Measurements from ENCODE around the gene CECR2. TPM values are rescaled to one million over a fixed set of nuclear protein-coding genes. Genes with fewer than 3 reads are reported as not detected.
A peak's percentile ranks its signal among the peaks of the same experiment; 100 is the strongest.

The CECR2 gene
- total RNA-seq, 1 donor = not detected

- H3K4me3 ChIP-seq (ENCODE audit: low read depth, low read length) = no peak overlapping the region
- DNase-seq (ENCODE audit: low read depth) = no peak
- no peak for TF ChIP-seq CTCF (IDR thresholded peaks at IDR 0.05; ENCODE audit: insufficient read depth, low read depth, low read length)
Observed at GRCh38 chr22:17491090-17491640, 121.9 kb downstream of the CECR2 start.

- no peak for TF ChIP-seq CTCF (IDR thresholded peaks at IDR 0.05; ENCODE audit: insufficient read depth, low read depth, low read length)
Observed at GRCh38 chr22:17492247-17492646, 123.0 kb downstream of the CECR2 start.

GRCh38 chr22:17493419-17493981, 124.2 kb downstream of the CECR2 start:
- H3K4me3 ChIP-seq (ENCODE audit: low read depth, low read length) = no peak overlapping the region
- no peak for DNase-seq (ENCODE audit: low read depth)
- no peak for TF ChIP-seq CTCF (IDR thresholded peaks at IDR 0.05; ENCODE audit: insufficient read depth, low read depth, low read length)

More at GRCh38 chr22:17492247-17492646, 123.0 kb downstream of the CECR2 start:
- no peak overlapping the region for H3K4me3 ChIP-seq (ENCODE audit: low read depth, low read length)
- DNase-seq (ENCODE audit: low read depth) = no peak

GRCh38 chr22:17496841-17497240, 127.6 kb downstream of the CECR2 start:
- no peak overlapping the region for H3K4me3 ChIP-seq (ENCODE audit: low read depth, low read length)
- TF ChIP-seq CTCF (IDR thresholded peaks at IDR 0.05; ENCODE audit: insufficient read depth, low read depth, low read length) = no peak
- no peak for DNase-seq (ENCODE audit: low read depth)

GRCh38 chr22:17501679-17502285, 132.5 kb downstream of the CECR2 start:
- TF ChIP-seq CTCF (IDR thresholded peaks at IDR 0.05; ENCODE audit: insufficient read depth, low read depth, low read length) = peak; percentile 57
- peak; percentile 71 for DNase-seq (ENCODE audit: low read depth)
- no peak overlapping the region for H3K4me3 ChIP-seq (ENCODE audit: low read depth, low read length)

GRCh38 chr22:17508110-17508509, 138.8 kb downstream of the CECR2 start:
- TF ChIP-seq CTCF (IDR thresholded peaks at IDR 0.05; ENCODE audit: insufficient read depth, low read depth, low read length) = no peak
- no peak for DNase-seq (ENCODE audit: low read depth)

More at GRCh38 chr22:17508110-17508509, 138.8 kb downstream of the CECR2 start:
- H3K4me3 ChIP-seq (ENCODE audit: low read depth, low read length) = no peak overlapping the region
